Hematopoietic multipotent progenitor cell treated with erythropoietin and hydrocortisone succinate and interleukin-3 and kit ligand, for 15 days (in vitro differentiated cells): ENCODE data around the gene NSMF.
"Not testable (repeated sequence)": the region's sequence is repeated elsewhere in the genome, so short reads cannot be mapped to it uniquely, and the experiment has no call there.

Source experiments
- DNase-seq: peaks from one replicate; pipeline ENCODE4 v3.0.0-alpha.2; 2015; ENCODE audit warnings: low spot score

NSMF gene

GRCh38 chr9:137457406-137458193, 1.5 kb downstream of the NSMF start:
- DNase-seq, result no peak

- DNase-seq, result no peak
Observed at GRCh38 chr9:137456864-137457405, 2.2 kb downstream of the NSMF start.

GRCh38 chr9:137456061-137456863, 2.9 kb downstream of the NSMF start:
- DNase-seq, result no peak

DNA sequence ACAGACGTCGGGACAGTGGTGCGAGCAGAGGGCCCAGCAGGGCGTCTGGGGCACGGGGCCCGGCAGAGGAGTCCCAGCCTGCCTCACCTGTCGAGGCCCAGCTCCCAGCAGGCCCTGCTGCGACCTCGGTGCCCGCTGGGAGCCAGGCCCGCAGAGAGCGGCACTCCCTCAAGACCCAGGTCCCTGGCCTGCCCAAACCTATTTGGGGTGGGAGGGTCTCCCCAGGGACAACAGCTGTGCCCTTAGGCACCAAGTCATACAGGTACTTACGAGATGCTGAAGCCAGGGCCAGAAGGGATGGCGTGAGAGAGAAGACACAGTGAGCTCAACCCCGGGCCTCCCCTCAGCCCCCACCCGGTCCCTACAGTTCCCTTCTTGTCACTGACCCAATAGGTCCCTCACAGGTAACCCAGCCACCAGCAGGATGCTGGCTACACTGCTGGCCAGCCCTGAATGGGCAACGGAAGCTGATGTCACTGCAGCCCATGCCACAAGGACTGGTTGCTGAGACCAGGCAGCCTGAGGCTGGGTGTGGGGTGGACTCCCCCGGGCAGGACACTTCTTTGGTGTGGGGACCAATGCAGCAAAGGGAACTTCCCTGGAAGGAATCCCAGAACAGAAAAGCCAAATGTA, 3.7 kb downstream of the NSMF start:
- no peak for DNase-seq

DNA sequence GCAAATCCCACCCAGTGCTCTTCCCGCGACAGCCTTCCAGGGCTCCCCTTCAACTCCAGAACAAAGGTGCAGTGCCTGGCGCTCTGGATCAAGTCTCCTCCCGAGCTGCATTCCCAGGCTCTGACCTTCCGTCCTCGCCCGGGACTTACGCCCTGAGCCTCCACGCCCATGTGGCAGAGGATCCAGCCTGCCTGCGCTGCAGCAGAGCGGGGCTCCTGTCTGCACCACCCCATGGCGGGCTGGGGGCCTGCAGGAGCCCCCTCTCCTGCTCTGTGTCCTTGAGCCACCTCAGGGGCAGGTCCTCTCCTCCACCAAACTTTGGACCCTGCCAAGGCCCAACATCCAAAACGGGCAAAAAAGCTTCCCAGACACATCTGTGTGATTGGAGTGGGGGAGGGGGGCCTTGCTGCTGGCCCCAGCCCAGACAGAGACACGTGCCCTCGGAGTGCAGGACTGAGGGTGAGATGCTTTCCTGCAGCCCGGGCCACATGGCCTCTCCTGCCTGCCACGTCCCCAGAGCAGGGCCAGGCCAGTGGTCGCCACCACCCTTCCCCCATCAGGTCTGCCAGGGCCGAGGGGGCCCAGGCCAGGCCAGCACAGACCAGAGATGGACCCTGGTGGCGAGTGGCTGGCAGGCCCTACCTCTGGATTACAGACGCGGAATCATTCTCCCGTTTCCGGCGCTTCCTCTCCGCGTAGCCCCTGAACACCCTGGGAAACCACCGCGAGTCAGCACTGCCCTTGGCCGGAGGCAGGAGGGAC, 4.4 kb downstream of the NSMF start:
- no peak for DNase-seq

DNA sequence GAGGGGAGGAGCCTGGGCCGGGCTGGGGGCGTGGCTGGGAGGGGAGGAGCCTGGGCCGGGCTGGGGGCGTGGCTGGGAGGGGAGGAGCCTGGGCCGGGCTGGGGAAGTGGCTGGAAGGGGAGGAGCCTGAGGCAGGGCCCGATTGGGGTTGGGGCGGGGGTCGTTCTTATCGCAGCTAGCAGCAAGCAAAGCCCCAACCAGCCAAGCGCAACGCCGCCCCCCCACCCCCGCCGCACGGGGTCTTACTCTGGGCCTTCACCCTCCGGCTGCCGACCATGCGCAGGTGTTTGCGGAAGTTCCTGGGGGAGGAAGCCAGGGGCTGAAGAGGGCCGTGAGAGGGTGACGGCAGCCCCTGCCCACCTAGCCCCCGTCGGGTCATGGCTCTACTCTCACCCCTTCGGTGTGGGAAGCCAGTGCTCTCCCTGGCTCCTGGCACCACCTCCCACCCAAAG, 5.0 kb downstream of the NSMF start:
- DNase-seq, result peak; percentile 52

DNA sequence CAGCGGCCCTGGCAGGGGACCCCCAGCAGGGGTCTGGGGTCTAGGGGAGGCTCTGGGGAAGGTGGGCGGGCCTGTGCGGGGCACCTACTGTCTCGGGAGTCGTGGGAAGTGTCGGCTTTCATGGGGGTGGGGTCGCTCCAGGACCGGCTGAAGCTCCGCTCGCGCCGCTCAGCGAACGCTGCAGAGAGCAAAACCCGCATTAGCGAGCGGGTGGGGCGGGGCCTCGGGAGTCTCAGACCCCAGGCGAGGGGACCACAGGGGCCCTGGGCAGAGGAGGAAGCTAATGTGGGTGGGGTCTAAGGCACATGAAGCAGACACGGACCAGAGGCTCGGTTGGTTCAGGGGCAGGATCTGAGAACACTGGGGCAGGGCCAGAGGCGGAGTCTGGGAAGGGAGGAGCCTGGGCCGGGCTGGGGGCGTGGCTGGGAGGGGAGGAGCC, 5.5 kb downstream of the NSMF start:
- DNase-seq, result peak; percentile 63

- DNase-seq, result no peak
Observed at GRCh38 chr9:137452761-137453642, 6.1 kb downstream of the NSMF start.

- DNase-seq, result no peak
Observed at GRCh38 chr9:137452006-137452760, 7.0 kb downstream of the NSMF start.

- not testable (repeated sequence) for DNase-seq
Observed at GRCh38 chr9:137451264-137452005, 7.7 kb downstream of the NSMF start.

DNA sequence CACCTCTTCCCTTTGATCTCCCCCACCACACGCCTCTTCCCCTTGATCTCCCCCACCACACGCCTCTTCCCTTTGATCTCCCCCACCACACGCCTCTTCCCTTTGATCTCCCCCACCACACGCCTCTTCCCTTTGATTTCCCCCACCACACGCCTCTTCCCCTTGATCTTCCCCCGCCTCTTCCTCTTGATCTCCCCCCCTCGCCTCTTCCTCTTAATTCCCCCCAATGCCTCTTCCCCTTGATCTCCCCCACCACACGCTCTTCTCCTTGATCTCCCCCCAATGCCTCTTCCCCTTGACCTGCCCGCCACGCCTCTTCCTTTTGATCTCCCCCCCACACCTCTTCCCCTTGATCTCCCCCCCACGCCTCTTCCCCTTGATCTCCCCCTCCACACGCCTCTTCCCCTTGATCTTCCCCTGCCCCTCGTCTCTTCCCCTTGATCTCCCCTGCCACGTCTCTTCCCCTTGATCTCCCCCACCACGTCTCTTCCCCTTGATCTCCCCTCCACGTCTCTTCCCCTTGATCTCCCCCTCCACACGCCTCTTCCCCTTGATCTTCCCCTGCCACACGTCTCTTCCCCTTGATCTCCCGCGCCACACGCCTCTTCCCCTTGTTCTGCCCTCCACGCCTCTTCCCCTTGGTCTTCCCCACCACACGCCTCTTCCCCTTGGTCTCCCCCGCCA, 8.5 kb downstream of the NSMF start:
- not testable (repeated sequence) for DNase-seq

DNA sequence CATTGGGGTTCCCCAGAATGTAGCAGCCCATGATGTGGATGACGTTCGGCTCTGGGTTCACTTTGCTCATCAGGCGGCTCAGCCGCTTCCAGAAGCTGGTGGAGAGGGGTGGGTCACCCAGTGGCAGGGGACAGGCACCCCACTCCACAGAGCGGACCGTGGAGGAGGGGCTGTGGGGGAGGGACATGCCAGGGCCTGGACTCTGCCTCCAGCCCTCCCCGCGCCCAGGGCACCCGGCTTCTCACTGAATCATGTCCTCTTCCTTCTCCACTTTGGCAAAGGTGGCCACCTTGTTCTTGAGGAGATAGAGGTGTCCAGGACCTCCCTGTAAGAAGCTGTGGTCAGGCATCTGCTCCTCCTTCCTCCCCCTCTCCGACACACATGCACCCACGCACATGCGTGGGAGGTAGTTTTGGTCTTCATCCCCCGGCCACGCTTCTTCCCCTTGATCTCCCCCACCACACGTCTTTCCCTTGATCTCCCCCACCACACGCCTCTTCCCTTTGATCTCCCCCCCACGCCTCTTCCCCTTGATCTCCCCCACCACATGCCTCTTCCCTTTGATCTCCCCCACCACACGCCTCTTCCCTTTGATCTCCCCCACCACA, 9.1 kb downstream of the NSMF start:
- no peak for DNase-seq

GRCh38 chr9:137449081-137449844, 9.9 kb downstream of the NSMF start:
- DNase-seq, result no peak

DNA sequence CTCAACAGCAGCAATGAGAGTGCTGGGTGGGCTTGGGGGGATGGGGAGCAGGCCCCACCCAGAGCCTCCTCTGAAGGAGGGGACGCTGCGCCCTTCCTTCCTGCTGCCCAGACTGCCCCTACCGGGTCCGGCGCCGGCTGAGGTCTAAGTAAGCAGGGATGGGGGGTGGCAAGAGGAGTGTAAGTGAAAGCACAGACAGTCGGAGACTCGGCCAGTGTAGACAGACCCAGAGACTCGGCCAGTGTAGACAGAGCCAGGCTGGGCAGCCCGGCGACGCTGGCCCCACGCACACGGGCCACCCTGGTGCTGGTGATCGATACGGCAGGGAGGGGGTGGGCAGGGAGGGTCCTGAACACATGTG, 10.6 kb downstream of the NSMF start:
- DNase-seq, result no peak

- no peak for DNase-seq
Observed at GRCh38 chr9:137447722-137448601, 11.2 kb downstream of the NSMF start.

DNA sequence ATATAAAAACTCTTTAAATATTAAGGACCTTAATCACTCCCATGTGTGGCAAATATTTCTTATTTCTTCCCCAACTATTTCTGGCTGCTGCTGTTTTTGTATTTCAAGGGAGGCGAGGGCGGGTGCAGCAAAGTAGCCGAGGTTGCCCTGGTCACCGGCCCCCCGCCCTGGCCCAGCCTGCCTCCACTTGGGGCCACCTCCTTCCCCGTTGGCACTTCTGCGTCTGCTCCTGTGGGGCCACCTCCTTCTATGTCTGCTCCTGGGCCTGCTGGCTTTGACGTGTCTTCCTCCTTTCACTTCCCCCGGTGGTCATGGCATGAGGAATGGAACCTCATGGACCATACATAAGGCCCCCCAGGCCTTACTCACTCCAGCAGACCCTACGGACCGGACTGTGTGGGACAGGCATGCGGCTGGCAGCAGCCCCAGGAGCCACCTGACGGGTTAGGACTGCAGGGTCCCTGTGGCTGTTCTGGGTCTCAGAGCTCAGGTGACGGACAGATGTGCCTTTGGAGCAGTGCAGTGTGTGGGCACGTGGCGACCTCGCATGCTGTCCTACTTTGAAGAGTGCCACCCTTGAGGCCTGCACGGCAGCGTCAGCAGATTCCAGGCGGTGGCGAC, 12.2 kb downstream of the NSMF start:
- no peak for DNase-seq
